ENCODE measurements around the gene DPYSL4. TPM values are rescaled to one million over a fixed set of nuclear protein-coding genes. Genes with fewer than 3 reads are reported as not detected.
"Not testable (repeated sequence)": the region's sequence is repeated elsewhere in the genome, so short reads cannot be mapped to it uniquely, and the experiment has no call there.

Gene DPYSL4
- total and polyA plus RNA-seq, 2 experiments from 2014 or later, result 10.6 to 23.9 TPM

DNA sequence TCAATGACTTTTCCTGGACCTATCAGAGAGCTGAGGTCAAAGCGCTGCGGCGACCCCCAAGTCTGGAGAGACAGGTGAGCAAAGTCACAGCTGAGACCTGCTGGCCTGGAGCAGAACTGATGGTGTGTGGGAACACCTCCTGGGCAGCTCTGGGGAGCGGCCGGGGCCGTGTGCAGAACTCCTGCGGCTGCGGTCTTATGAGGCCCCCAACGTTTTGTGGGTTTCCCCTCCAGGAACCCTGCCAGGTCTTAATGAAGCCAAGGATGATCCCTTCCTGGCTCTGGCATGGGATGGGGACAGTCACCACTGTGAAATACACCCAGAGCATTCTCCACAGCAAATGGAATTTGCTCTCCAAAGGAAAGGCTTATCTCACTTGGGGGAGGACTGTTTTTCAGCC is 26.1 kb downstream of the DPYSL4 start:
- peaks cover 40% of the 10 kb centered on the region for H3K9me3 Mint-ChIP-seq
- TF ChIP-seq, protein P1, sequence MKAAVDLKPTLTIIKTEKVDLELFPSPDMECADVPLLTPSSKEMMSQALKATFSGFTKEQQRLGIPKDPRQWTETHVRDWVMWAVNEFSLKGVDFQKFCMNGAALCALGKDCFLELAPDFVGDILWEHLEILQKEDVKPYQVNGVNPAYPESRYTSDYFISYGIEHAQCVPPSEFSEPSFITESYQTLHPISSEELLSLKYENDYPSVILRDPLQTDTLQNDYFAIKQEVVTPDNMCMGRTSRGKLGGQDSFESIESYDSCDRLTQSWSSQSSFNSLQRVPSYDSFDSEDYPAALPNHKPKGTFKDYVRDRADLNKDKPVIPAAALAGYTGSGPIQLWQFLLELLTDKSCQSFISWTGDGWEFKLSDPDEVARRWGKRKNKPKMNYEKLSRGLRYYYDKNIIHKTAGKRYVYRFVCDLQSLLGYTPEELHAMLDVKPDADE (IDR thresholded peaks at IDR 0.05), result no peak
- TF ChIP-seq JUNB (IDR thresholded peaks at IDR 0.05; ENCODE audit: unreplicated experiment), result no peak
- TF ChIP-seq EZH2 (IDR thresholded peaks at IDR 0.05; ENCODE audit: low read depth, unreplicated experiment), result no peak
- ATAC-seq (no peak), DNase-seq (ENCODE audit: low spot score) (no peak)
- H3F3A ChIP-seq (replicated peaks; ENCODE audit: low read depth), result no peaks in the 10 kb centered on the region
- no peak overlapping the region for H3K4me2 ChIP-seq
- H3K4me1 ChIP-seq (ENCODE audit: insufficient read depth), result no peaks in the 10 kb centered on the region
- no peaks in the 10 kb centered on the region for H3K36me3 ChIP-seq (ENCODE audit: insufficient read depth)
- no peak overlapping the region for H3K27ac ChIP-seq (ENCODE audit: low read depth)
- H3K4me3 ChIP-seq, result no peak overlapping the region
- H2AFZ ChIP-seq, result no peak overlapping the region
- H3K27me3 ChIP-seq (ENCODE audit: insufficient read depth), result no peaks in the 10 kb centered on the region
- peaks cover 4% of the 10 kb centered on the region for H3K27me3 Mint-ChIP-seq (ENCODE audit: insufficient read depth, low read depth, poor library complexity)
- no peak overlapping the region for H3K27ac Mint-ChIP-seq
- no peaks in the 10 kb centered on the region for H3K9me2 ChIP-seq (ENCODE audit: insufficient read depth)
- peaks cover 32% of the 10 kb centered on the region for H3K36me3 Mint-ChIP-seq (ENCODE audit: low read depth)
- H3K79me2 ChIP-seq (replicated peaks; ENCODE audit: insufficient read depth), result no peaks in the 10 kb centered on the region
- H4K20me1 ChIP-seq (replicated peaks; ENCODE audit: insufficient read depth), result no peaks in the 10 kb centered on the region
- no peaks in the 10 kb centered on the region for H3K4me1 Mint-ChIP-seq
- no peak overlapping the region for H3K4me3 Mint-ChIP-seq

DNA sequence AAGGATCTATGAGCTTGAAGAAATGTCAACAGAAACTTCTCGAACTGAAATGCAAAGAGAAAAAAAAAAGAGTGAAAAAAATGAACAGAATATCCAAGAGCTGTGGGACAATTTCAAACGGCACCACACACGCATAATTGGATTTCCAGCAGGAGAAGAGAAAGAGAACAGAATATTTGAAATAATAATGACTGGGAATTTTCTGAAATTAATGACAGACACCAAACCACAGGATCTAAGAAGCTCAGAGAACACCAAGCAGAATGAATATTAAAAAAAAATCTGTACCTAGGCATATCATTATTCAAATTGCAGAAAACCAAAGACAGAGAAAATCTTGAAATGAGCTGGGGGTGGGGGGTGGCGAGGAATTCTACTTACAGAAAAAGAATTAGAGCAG is 27.2 kb downstream of the DPYSL4 start:
- Histone ChIP-seq H3F3A (replicated peaks; ENCODE audit: low read depth) (no peaks in the 10 kb centered on the region), H3K79me2 (replicated peaks; ENCODE audit: insufficient read depth) (no peaks in the 10 kb centered on the region)
- H3K4me3 Mint-ChIP-seq, result no peak overlapping the region

DNA sequence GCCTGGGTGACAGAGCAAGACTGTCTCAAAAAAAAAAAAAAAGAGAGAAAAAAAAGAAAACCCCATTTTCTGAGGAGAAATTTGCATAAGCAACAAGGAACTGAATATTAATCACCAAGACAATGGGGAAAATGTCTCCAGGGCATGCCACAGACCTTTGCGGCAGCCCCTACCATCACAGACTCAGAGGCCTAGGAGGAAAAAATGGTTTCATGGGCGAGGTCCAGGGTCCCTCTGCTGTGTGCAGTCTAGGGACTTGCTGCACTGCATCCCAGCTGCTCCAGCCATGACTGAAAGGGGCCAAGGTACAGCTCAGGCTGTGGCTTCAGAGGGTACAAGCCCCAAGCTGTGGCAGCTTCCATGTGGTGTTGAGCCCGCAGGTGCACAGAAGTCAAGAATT is 29.7 kb downstream of the DPYSL4 start:
- not testable (repeated sequence) for H3K79me2 ChIP-seq (replicated peaks; ENCODE audit: insufficient read depth); H4K20me1 ChIP-seq (replicated peaks; ENCODE audit: insufficient read depth); H3K4me3 ChIP-seq; H3K27ac Mint-ChIP-seq; H3K27me3 ChIP-seq (ENCODE audit: insufficient read depth); H3F3A ChIP-seq (replicated peaks; ENCODE audit: low read depth); H2AFZ ChIP-seq; H3K9me2 ChIP-seq (ENCODE audit: insufficient read depth); ATAC-seq; H3K4me1 Mint-ChIP-seq; H3K27ac ChIP-seq (ENCODE audit: low read depth); H3K4me3 Mint-ChIP-seq; H3K27me3 Mint-ChIP-seq (ENCODE audit: insufficient read depth, low read depth, poor library complexity); H3K36me3 ChIP-seq (ENCODE audit: insufficient read depth); H3K4me2 ChIP-seq; DNase-seq (ENCODE audit: low spot score); H3K4me1 ChIP-seq (ENCODE audit: insufficient read depth)
- Mint-ChIP-seq H3K9me3 (peaks cover 56% of the 10 kb centered on the region), H3K36me3 (ENCODE audit: low read depth) (peaks cover 49% of the 10 kb centered on the region)

More for the DNA sequence above, 27.2 kb downstream of the DPYSL4 start:
- H3K36me3 ChIP-seq (ENCODE audit: insufficient read depth), result no peaks in the 10 kb centered on the region
- H3K4me1 ChIP-seq (ENCODE audit: insufficient read depth), result no peaks in the 10 kb centered on the region
- H3K27me3 Mint-ChIP-seq (ENCODE audit: insufficient read depth, low read depth, poor library complexity), result peaks cover 2% of the 10 kb centered on the region
- no peak overlapping the region for H2AFZ ChIP-seq
- H4K20me1 ChIP-seq (replicated peaks; ENCODE audit: insufficient read depth), result no peaks in the 10 kb centered on the region
- H3K27ac Mint-ChIP-seq, result no peak overlapping the region
- TF ChIP-seq, protein P2, sequence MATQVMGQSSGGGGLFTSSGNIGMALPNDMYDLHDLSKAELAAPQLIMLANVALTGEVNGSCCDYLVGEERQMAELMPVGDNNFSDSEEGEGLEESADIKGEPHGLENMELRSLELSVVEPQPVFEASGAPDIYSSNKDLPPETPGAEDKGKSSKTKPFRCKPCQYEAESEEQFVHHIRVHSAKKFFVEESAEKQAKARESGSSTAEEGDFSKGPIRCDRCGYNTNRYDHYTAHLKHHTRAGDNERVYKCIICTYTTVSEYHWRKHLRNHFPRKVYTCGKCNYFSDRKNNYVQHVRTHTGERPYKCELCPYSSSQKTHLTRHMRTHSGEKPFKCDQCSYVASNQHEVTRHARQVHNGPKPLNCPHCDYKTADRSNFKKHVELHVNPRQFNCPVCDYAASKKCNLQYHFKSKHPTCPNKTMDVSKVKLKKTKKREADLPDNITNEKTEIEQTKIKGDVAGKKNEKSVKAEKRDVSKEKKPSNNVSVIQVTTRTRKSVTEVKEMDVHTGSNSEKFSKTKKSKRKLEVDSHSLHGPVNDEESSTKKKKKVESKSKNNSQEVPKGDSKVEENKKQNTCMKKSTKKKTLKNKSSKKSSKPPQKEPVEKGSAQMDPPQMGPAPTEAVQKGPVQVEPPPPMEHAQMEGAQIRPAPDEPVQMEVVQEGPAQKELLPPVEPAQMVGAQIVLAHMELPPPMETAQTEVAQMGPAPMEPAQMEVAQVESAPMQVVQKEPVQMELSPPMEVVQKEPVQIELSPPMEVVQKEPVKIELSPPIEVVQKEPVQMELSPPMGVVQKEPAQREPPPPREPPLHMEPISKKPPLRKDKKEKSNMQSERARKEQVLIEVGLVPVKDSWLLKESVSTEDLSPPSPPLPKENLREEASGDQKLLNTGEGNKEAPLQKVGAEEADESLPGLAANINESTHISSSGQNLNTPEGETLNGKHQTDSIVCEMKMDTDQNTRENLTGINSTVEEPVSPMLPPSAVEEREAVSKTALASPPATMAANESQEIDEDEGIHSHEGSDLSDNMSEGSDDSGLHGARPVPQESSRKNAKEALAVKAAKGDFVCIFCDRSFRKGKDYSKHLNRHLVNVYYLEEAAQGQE (IDR thresholded peaks at IDR 0.05; ENCODE audit: unreplicated experiment), result no peak
- H3K4me3 ChIP-seq, result no peak overlapping the region
- no peak for ATAC-seq
- no peaks in the 10 kb centered on the region for H3K9me2 ChIP-seq (ENCODE audit: insufficient read depth)
- peaks cover 51% of the 10 kb centered on the region for H3K9me3 Mint-ChIP-seq
- no peak for DNase-seq (ENCODE audit: low spot score)
- H3K4me1 Mint-ChIP-seq, result no peaks in the 10 kb centered on the region
- peaks cover 38% of the 10 kb centered on the region for H3K36me3 Mint-ChIP-seq (ENCODE audit: low read depth)
- H3K27me3 ChIP-seq (ENCODE audit: insufficient read depth), result no peaks in the 10 kb centered on the region
- H3K27ac ChIP-seq (ENCODE audit: low read depth), result no peak overlapping the region
- no peak overlapping the region for H3K4me2 ChIP-seq

Data from GM23338 (cell line).